GM12874 (cell line): ENCODE data around the gene JMJD4.

Source experiments
- TF ChIP-seq, protein P1 (sequence below): IDR thresholded peaks from 2 replicates; pipeline ENCODE4 v1.5.1; 2011; ENCODE audit warnings: low read depth, mild to moderate bottlenecking, control low read depth, low read length, moderate library complexity; ENCODE audit not compliant: insufficient read depth

JMJD4 gene

DNA sequence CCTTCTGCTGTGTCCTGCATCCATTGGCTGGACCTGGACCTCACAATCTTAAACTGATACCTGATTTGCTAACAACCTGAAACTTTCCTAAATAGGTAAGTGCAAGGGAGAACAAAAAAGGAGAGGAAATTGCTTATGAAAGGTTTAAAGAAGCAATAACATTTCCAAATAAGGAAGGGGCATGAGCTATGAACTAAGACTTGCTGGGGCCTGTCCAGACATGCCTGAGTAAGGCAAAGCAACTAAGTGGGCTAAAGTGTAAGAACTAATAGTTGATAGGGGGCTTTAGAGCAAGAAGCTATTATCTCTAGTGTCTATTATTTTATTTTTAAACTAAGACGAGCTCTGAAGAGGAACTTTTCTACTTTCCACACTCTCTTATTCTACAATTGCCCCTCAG, 11.6 kb downstream of the JMJD4 start:
- TF ChIP-seq, protein P1, sequence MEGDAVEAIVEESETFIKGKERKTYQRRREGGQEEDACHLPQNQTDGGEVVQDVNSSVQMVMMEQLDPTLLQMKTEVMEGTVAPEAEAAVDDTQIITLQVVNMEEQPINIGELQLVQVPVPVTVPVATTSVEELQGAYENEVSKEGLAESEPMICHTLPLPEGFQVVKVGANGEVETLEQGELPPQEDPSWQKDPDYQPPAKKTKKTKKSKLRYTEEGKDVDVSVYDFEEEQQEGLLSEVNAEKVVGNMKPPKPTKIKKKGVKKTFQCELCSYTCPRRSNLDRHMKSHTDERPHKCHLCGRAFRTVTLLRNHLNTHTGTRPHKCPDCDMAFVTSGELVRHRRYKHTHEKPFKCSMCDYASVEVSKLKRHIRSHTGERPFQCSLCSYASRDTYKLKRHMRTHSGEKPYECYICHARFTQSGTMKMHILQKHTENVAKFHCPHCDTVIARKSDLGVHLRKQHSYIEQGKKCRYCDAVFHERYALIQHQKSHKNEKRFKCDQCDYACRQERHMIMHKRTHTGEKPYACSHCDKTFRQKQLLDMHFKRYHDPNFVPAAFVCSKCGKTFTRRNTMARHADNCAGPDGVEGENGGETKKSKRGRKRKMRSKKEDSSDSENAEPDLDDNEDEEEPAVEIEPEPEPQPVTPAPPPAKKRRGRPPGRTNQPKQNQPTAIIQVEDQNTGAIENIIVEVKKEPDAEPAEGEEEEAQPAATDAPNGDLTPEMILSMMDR, result no peak

DNA sequence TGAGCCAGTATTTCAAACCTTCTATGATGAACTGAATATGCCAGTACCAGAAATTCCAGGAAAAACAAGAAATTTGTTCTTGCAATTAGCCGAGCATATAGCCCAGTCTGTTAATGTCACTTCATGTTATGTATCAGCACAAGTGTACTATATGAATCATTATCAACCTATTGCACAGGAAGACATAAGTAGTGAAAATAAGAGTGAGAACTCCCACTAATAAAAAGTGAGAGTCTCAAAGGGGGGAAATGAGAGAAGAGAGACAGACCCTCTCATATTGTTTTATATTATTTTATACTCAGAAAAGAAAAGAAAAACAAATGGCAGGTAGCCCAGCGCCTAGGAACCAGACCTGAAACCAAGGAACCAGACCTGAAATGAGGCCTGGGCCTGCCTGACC, 16.2 kb downstream of the JMJD4 start:
- TF ChIP-seq, protein P1, result no peak

DNA sequence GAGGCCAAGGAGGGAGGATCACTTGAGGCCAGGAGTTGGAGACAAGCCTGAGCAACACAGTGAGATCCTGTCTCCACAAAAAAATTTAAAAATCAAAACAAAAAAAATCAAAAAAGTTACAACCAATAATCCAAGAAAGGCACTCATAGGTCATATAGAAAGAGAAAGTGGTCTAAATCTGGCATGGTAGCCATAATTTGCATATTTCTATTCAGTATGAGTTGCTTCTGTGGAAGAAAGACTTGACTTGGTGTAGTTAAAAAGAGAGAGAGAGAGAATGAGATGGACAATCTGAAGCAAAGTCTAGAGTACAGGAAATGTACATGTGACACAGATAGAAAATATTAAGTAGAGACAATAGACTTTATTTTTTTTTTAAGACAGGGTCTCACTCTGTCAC, 22.5 kb downstream of the JMJD4 start:
- TF ChIP-seq, protein P1, result no peak

DNA sequence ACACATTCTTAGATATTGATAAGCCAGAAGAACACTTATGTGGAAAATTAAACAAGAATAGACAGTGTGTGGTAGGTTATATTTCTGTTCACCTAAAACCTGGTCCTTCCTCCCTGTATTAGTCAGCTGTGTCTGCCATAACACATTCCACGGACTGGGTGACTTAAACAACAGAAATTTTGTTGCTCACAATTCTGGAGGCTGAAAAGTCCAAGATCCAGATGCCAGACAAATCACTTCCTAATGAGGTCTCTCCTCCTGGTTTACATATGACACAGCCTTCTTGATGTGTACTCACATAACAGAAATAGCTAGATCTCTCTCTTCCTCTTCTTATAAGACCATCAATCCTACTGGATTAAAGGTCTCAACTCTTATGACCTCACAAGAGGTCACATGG, 25.7 kb downstream of the JMJD4 start:
- TF ChIP-seq, protein P1, result no peak

DNA sequence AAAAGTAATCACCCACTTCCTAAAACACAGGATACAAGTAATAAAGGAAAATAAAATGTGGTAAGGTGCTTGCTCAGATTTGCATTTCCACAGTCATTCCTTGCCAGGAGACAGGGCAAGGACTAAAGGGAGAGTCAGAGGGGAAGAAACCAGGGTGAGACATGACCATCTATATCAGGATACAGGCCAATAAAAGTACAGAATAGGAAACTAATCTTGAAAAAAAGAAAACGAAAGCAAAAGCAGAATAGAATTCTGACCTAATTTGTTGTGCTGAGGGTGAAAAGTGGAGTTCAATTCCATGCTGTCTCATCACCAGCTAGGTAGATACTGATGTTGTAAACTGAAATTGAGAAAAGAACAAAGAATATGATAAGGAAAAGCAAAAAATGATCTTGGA, 27.3 kb downstream of the JMJD4 start:
- TF ChIP-seq, protein P1, result no peak

DNA sequence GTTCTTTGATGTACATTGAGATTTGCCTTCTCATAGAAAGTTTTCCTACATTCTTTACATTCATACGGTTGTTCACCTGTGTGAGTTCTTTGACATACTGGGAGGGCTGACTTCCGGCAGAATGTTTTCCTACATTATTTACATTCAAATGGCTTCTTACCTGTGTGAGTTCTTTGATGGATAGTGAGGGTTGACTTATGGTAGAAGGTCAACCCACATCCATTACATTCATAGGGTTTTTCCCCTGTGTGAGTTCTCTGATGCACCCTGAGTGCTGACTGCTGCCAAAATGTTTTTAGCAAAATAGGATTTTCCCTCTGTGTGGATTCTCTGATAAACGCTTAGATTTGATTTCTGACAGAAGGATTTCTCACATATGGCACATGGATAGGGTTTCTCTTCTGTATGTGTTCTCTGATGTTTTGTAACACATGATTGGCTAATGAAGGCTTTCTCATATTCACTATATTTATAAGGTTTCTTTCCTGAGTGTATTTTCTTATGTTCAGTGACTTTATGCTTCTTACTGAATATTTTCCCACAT, 37.7 kb downstream of the JMJD4 start:
- TF ChIP-seq, protein P1, result no peak

DNA sequence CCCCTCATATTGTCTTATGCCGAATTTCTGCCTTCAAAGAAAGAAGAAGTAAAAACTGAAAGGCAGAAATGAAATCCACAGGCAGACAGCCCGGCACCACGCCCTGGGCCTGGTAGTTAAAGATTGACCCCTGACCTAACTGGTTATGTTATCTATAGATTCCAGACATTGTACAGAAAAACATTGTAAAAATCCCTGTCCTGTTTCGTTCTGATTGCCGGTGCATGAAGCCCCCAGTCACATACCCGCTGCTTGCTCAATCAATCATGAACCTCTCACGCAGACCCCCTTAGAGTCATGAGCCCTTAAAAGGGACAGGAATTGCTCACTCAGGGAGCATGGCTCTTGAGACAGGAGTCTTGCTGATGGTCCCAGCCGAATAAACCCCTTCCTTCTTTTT, 49.3 kb downstream of the JMJD4 start:
- TF ChIP-seq, protein P1, result no peak
